Gastrocnemius medialis (tissue), 4 donors: ENCODE data around the gene RSAD2.

ENCODE experiments used
- CTCF ChIP-seq, 5 experiments: fragments of 450-650 bp in 3 of 5; fragments of 200-600 bp in 2 of 5; sonication (generic) in 2 of 5; IDR thresholded peaks in 4 of 5; conservative IDR thresholded peaks in 1 of 5; 1 replicate in 4 of 5; 2 replicates in 1 of 5; pipeline ENCODE4 v1.5.1; 2016 to 2019; ENCODE audit warnings: antibody characterized with exemption in 5 of 5, mild to moderate bottlenecking in 3 of 5, moderate library complexity in 3 of 5
- POLR2A ChIP-seq, 2 donors: fragments of 450-650 bp; IDR thresholded peaks; one replicate each; pipeline ENCODE4 v1.6.1; 2017; ENCODE audit warnings: antibody characterized with exemption in 2 of 2, mild to moderate bottlenecking in 2 of 2, moderate library complexity in 2 of 2

- TF ChIP-seq POLR2A (IDR thresholded peaks at IDR 0.05) (no peak), CTCF (IDR thresholded peaks at IDR 0.05 in 4 of 5, conservative IDR thresholded peaks at IDR 0.05 in 1 of 5) (no peak)
Observed at GRCh38 chr2:6881516-6881915, 3.9 kb downstream of the RSAD2 start.
